EL (cell line): Measurements from ENCODE around the gene TENM4.
A peak's percentile ranks its signal among the peaks of the same experiment; 100 is the strongest.

Experiments used
- DNase-seq: peaks from one replicate; pipeline ENCODE4 v3.0.0-alpha.2; 2016

The TENM4 gene

GRCh38 chr11:78715639-78716311 lies 725.1 kb downstream of the TENM4 start:
- peak; percentile 81 for DNase-seq

DNA sequence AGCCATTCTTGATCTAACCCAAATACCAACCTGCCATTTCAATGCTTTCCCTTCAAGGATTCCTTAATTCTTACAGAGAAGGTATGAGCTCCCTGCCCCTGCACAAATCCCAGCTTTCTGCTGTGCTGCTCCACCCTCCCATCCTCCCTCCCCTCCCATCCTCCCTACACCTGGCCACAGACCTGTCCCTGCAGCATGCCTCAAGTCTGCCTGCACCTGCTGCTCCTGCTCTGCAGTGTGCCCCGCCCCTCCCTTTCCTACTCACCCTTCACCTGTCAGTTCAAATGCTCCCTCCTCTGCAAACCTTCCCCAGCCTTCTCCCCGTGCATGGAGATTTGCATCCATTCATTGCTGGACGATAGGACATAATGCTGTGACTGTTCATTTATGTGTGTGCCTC lies 726.3 kb downstream of the TENM4 start:
- DNase-seq = no peak

DNA sequence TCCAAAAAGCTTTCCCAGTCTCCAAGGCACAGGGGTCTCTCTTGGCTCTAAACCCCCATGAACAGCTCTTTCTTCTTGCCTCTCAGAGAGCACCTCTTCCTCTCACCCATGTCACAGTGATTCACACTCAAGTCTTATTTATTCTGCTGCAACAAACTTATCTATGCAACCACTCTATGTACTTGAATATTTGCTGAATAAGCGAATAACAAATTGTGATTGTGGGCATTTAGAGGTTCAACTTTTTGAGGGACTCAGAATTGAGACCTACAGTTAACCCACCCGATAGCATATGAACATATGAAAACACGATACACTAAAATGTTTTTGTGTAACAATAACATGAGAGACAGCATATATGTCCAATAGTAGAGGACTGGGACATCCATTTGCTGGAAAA lies 729.1 kb downstream of the TENM4 start:
- no peak for DNase-seq

- no peak for DNase-seq
These were observed 730.4 kb downstream of the TENM4 start for GRCh38 chr11:78710417-78710816.

- peak; percentile 52 for DNase-seq
These were observed 732.4 kb downstream of the TENM4 start for GRCh38 chr11:78708388-78708787.

- no peak for DNase-seq
These were observed 734.3 kb downstream of the TENM4 start for GRCh38 chr11:78706551-78706950.

GRCh38 chr11:78704811-78705210 lies 736.0 kb downstream of the TENM4 start:
- DNase-seq = no peak

DNA sequence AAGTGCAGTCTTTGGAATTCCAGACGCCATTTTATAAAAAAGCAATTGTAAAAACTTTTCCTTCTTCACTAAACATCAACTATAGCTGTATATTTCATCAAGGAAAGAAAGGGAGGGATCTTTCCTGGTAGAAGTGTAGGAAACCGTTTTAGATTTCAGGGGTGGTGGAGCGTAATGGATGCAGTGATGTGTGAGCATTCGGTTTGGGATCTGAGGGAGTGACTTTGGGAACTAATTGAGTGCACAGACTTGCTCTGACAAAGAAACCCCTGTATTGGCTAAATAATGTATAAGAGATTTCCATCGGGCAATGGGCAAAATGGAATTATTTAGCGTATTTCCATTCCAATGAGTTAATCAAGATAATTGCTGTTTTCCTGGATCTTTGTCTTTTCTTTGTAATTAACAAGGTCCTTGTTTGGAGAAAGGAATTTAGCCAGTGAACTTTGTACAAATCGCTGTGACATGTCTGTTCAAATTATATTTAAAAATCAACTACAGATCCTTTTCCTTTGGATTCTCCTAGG lies 741.2 kb downstream of the TENM4 start:
- no peak for DNase-seq

DNA sequence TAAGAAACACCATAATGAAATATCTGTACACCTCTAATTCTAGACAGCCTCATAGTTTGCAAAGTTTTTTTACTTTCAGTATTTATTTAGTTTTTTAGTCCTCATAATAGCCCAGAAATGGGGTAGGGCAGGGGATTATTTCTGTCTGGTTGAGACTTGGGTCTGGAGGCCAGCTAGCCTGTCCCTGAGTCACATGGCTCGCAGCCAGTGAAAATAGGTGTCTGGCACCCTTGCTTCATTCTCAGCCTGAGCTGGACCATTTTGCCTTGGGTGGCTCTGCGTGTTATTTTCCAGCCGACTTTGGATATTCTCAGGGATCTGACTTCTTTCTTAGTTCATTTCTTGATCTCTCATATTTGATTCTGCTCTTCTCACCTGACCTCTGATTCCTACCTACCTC lies 742.2 kb downstream of the TENM4 start:
- peak; percentile 45 for DNase-seq

GRCh38 chr11:78696177-78696576 lies 744.7 kb downstream of the TENM4 start:
- no peak for DNase-seq

DNA sequence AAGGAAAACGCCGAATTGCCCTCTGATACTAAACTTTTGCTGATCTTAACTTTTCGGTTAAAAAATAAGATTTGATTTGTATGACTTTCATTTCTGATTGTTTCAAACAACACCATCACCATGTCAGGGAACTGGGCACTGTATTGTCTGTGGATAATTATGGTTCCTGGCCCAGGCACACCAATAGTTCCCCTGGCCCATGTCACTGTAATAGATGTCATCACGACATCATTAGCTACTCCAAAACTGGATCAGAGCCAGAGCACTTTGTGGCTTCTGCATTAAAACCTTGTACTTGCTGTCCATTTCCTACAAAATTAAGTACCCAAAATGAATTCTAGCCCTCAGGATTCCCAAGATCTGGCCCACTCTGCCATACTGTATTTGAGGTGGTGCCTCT lies 746.7 kb downstream of the TENM4 start:
- DNase-seq = no peak

- no peak for DNase-seq
These were observed 749.6 kb downstream of the TENM4 start for GRCh38 chr11:78691215-78691614.

DNA sequence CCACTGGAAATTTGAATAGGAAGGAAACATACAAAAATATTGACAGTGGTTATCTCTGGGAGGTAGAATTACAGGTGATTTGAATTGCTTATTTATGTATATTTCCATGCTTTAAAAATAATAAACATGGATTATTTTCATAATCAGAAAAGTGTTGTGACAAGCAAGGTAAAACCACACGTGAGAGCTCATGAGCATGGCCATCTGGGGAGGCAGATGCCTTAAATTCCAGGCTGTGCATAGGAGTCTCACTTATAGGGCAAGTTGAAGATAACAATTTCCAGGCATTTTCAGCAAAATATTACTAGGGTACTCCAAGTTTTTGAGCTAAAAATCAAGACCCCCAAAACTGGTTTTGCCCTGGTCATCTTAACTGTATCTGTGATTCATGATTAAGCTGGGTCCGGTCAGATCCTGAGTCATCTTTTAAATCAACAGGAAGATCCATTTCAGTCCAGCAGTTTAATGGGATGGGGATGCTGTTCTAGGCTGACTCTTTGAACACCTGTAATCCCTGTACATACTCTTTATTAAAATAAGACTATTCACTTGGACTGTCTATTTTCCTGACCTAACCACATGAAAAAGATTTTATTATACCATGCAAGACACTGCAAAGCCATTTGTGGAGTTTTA lies 750.4 kb downstream of the TENM4 start:
- no peak for DNase-seq

DNA sequence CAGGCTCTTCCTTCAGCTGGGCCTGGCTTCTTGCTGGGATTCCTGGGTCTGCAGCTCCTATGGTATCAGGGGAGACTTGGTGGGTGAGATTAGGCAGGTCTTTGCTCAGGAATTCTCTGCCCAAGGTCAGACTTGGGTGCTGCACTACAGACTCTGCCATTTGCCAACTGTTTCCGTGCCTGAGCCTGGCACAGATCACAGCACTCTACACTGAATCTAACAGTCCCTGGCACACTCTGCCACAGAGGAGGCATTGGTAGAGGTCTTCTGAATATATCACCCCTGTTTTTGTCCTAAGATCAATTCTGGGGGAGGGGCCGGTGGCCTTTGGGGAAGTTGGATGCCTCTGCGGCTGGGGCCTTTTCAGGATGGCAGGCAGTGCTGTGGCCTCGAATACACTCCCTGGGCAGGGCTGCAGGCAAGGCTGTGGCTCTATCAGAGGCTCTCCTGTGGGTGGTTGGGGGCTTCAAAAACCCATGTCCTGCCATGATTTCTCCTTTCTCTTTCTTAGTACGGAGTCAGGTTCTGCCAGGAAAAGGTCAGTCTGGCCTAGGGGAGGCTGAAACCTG lies 751.2 kb downstream of the TENM4 start:
- DNase-seq = no peak

GRCh38 chr11:78689101-78689500 lies 751.7 kb downstream of the TENM4 start:
- DNase-seq = no peak

DNA sequence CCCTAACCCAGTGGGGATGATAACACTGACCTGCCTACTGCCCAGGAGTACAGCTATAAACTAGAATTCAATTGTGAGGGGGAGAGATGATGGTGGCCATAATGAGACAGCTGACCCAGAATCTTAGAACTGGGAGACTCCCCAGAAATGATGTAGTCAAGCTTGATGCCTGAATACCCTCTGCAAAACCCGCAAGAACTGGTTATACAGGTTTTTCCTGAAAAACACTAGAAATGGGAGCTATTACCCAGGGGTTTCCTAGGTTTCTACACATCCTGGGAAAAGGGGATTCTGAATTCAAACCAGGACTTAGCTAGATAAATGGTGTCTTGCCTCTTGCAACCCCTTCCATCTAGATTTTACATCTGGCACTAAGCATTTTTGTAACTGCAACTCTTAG lies 752.4 kb downstream of the TENM4 start:
- no peak for DNase-seq

- DNase-seq = no peak
These were observed 755.7 kb downstream of the TENM4 start for GRCh38 chr11:78685156-78685555.

DNA sequence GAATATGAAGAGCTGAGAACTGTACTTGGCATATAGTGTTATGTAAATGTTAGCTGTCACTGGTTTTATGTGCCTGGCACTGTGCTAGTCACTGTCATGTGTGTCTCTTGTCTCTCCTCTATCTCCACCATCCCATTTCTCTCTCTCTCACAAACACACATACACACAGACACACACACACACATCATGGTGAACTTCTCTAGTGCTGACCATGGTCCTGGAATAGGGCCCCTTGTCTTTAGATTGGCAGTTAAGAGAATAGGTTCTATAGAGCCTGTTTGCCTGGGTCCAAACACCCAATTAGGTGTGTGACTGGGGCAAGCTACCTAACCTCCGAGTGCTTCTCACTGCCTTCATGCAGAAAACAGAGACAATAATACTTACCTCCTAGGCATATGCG lies 756.5 kb downstream of the TENM4 start:
- no peak for DNase-seq

GRCh38 chr11:78683774-78684173 lies 757.1 kb downstream of the TENM4 start:
- no peak for DNase-seq

GRCh38 chr11:78676026-78676557 lies 764.7 kb downstream of the TENM4 start:
- no peak for DNase-seq

DNA sequence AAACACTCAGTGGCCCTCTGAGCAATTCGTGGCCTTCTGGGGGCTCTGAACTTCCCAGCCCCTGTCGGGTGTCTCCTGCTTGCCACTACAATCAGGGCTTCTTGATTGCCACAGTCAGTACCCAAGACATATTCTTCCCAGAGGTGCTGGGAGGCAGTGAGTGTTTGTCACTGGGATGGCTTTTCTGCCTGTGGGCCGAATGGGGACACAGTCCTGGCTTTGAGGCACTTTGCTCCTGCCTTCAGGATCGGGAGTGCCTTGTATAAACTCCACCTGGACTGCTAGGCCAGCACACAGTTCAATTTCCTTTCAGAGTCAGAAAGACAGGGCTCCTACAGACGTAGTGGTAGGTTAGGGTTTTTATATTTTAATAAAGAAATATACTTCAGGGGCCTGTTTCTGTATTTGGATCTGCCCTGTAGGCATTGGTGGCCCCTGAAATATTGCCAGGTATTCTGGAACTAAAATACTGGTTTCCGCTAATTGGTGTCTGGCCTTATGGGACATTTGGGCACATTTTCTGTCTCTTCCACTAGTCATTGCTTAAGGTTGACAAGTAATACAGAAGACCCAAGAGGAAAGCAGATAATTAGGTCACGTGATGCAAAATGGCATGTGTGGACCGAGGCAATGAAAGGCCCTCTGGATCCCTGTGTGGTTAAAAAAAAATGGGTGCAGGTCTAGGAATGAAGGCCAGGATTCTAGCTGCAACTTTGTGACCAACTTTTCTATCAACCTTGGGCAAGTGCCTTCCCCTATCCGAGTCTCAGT lies 767.8 kb downstream of the TENM4 start:
- no peak for DNase-seq

DNA sequence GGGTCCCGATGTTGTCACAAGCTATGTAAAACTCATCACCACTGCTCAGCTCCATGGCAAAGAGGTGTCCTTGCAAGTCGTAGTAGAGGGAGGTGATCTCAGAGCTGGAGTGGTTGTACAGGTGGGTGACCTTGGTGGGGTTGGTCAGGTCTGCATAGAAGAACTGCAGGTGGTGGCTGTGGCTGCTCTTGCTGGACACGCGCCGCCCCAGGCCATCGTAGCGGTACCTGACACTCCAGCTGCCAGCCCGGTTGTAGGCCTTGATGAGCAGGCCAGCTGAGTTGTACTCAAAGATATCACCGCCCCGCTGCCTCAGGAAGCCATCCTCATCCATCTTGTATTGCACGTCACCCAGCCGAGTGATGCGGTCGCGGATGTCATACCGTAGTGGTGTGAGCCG lies 771.6 kb downstream of the TENM4 start:
- DNase-seq = no peak

DNA sequence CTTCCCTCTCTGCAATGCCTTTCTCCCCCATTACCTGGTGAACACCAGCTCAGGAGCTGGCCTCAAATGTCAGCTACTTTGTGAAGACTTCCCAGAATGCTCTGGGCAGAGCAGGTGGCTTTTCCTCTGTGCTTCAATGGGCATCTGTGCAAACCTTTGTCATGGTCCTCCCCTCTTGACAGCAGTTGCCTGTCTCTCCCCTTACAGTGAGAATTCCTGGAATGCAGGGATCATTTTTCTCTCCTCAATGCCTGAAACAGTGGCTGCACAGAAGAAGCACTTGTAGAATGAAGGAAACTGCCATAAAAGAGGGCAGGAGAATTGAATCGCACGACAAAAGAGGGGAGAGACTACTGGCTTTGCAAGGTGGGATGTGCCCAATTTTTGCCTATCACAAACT lies 773.4 kb downstream of the TENM4 start:
- DNase-seq = no peak
